Peyer's patch (tissue), 4 donors: ENCODE data around the gene DLGAP1.

Source experiments
- CTCF ChIP-seq, 6 experiments: fragments of 450-650 bp in 4 of 6; fragments of 200-600 bp in 2 of 6; sonication (generic) in 1 of 6; IDR thresholded peaks; one replicate each; pipeline ENCODE4 v1.5.1; 2017 to 2019; ENCODE audit warnings: antibody characterized with exemption in 6 of 6, mild to moderate bottlenecking in 3 of 6, moderate library complexity in 1 of 6
- POLR2A ChIP-seq, 2 donors: fragments of 450-650 bp; IDR thresholded peaks; one replicate each; pipeline ENCODE4 v1.5.1; 2017; ENCODE audit warnings: antibody characterized with exemption in 2 of 2, mild to moderate bottlenecking in 2 of 2, moderate library complexity in 2 of 2

GRCh38 chr18:4119813-4120212, 335.3 kb downstream of the DLGAP1 start:
- TF ChIP-seq CTCF (IDR thresholded peaks at IDR 0.05) (no peak), POLR2A (IDR thresholded peaks at IDR 0.05) (no peak)
